Mesothelial cell of epicardium (in vitro differentiated cells): Measurements from ENCODE around the gene CACNB1. TPM values are rescaled to one million over a fixed set of nuclear protein-coding genes. Genes with fewer than 3 reads are reported as not detected.
A peak's percentile ranks its signal among the peaks of the same experiment; 100 is the strongest.

ENCODE experiments used
- DNase-seq, 2 experiments: peaks; one replicate each; pipeline ENCODE4 v3.0.0; 2021; ENCODE audit warnings: low spot score in 2 of 2; ENCODE audit not compliant: unreplicated experiment in 2 of 2
- H3K27ac Mint-ChIP-seq: 2 replicates; pipeline ENCODE4 v1.8.0; 2021; ENCODE audit warnings: mixed read lengths
- H3K27me3 Mint-ChIP-seq: 2 replicates; pipeline ENCODE4 v1.8.0; 2021; ENCODE audit warnings: low read depth, mixed read lengths
- H3K36me3 Mint-ChIP-seq: 2 replicates; pipeline ENCODE4 v1.8.0; 2021; ENCODE audit warnings: mixed read lengths
- H3K4me1 Mint-ChIP-seq: 2 replicates; pipeline ENCODE4 v1.8.0; 2021; ENCODE audit warnings: mixed read lengths
- H3K4me3 Mint-ChIP-seq: 2 replicates; pipeline ENCODE4 v1.8.0; 2021; ENCODE audit warnings: mild to moderate bottlenecking, moderate library complexity, mixed read lengths
- H3K9me3 Mint-ChIP-seq: 2 replicates; pipeline ENCODE4 v1.8.0; 2021; ENCODE audit warnings: mixed read lengths
- CTCF ChIP-seq: fragments of 200-600 bp; sonication (generic); IDR thresholded peaks from one replicate; pipeline ENCODE4 v1.5.0; 2021; ENCODE audit warnings: antibody characterized with exemption; ENCODE audit not compliant: unreplicated experiment
- total RNA-seq: library from RNA; stranded (reverse); gene quantifications from 3 replicates; pipeline ENCODE4 v1.2.1, GENCODE V29; 2021

Gene CACNB1
- total RNA-seq, 1 donor from 2014 or later: 21.6 TPM

GRCh38 chr17:39165841-39166349, 31.6 kb downstream of the CACNB1 start, which contains the start of gene ARL5C:
Gene ARL5C, minus strand, starts transcription at chr17:39166161. Its CDS starts 401 bp downstream, at chr17:39165760.
- Mint-ChIP-seq H3K4me1 (peaks cover 25% of the 10 kb centered on the region), H3K36me3 (no peaks in the 10 kb centered on the region), H3K4me3 (peak within 1 kb of the TSS; percentile 85), H3K27me3 (peaks cover 18% of the 10 kb centered on the region), H3K27ac (peak within 1 kb of the TSS; percentile 70), H3K9me3 (no peaks in the 10 kb centered on the region)
- no peak for DNase-seq
- TF ChIP-seq CTCF: no peak

GRCh38 chr17:39165178-39165840, 32.2 kb downstream of the CACNB1 start:
- TF ChIP-seq CTCF: no peak
- Mint-ChIP-seq H3K4me3 (peak overlapping the region; percentile 85), H3K27me3 (peaks cover 18% of the 10 kb centered on the region), H3K9me3 (no peaks in the 10 kb centered on the region), H3K4me1 (peaks cover 25% of the 10 kb centered on the region), H3K36me3 (no peaks in the 10 kb centered on the region), H3K27ac (peak overlapping the region; percentile 70)
- peak in 1 of 2 experiments; percentile 49 for DNase-seq

GRCh38 chr17:39164675-39165143, 32.8 kb downstream of the CACNB1 start:
- H3K27me3 Mint-ChIP-seq: peaks cover 18% of the 10 kb centered on the region
- peak overlapping the region; percentile 85 for H3K4me3 Mint-ChIP-seq
- H3K4me1 Mint-ChIP-seq: peaks cover 25% of the 10 kb centered on the region
- H3K9me3 Mint-ChIP-seq: no peaks in the 10 kb centered on the region
- H3K27ac Mint-ChIP-seq: peak overlapping the region; percentile 70
- no peaks in the 10 kb centered on the region for H3K36me3 Mint-ChIP-seq
- peak; percentile 69 for TF ChIP-seq CTCF
- peak; percentile 82 to 85 for DNase-seq

- TF ChIP-seq CTCF: no peak
- no peak for DNase-seq
- H3K4me1 Mint-ChIP-seq: peaks cover 19% of the 10 kb centered on the region
- H3K4me3 Mint-ChIP-seq: no peak overlapping the region
- no peaks in the 10 kb centered on the region for H3K9me3 Mint-ChIP-seq
- peaks cover 18% of the 10 kb centered on the region for H3K27me3 Mint-ChIP-seq
- no peak overlapping the region for H3K27ac Mint-ChIP-seq
- no peaks in the 10 kb centered on the region for H3K36me3 Mint-ChIP-seq
Measured at GRCh38 chr17:39161962-39162361, 35.5 kb downstream of the CACNB1 start.

GRCh38 chr17:39158623-39159022, 38.8 kb downstream of the CACNB1 start:
- DNase-seq: no peak
- Mint-ChIP-seq H3K27ac (no peak overlapping the region), H3K4me3 (no peak overlapping the region), H3K27me3 (peaks cover 1% of the 10 kb centered on the region), H3K4me1 (peaks cover 8% of the 10 kb centered on the region), H3K36me3 (no peaks in the 10 kb centered on the region), H3K9me3 (no peaks in the 10 kb centered on the region)
- no peak for TF ChIP-seq CTCF
